GM18907 (cell line): ENCODE measurements around the gene ENG.

Experiments
- ATAC-seq: cut with Tn5 transposase; IDR thresholded peaks from one replicate; pipeline ENCODE4 v1.9.1; 2021; ENCODE audit warnings: mild to moderate bottlenecking, moderate library complexity; ENCODE audit not compliant: unreplicated experiment

Gene ENG

GRCh38 chr9:127815512-127816361 lies 38.7 kb downstream of the ENG start:
- no peak for ATAC-seq

DNA sequence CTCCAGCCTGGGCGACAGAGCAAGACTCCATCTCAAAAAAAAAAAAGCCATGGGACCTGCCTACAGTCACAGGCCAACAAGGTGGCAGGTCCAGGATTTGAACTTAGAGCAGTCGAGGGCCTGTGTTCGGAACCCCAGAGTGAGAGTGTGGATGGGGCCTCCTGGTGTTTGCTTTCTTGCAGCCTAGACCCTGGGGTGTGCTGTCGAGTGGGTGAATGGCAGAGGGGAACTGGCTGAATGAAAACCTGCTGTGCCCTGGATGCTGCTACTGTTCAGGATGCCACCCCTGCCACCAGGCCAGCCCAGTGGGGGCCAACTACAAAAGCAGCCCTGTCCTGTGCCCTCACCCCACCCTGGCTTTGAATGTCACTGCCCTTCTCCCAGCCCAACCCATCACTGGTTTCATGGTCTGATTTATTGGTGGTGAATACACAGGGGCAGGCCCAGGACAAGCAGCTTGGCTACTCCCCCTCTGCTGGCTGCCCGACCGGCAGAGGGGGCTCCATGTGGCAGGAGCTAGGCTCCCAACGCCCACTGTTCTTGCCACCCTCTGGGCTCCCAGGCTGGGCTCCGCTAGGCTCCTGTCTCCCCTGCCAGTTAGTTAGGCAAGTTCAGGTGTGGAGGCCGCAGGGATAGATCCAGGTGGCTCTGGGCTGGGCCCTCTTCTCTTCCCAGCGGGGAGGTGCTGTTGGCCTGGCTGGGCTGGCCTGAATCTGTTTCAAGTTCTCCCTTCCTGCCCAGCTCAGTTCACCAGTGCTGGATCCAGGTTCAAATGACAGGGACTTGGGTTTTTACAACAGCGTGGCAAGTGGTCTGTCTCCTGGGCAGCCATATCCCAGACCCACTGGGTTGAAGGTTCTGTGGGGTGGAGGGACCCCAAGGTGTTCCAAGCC lies 39.6 kb downstream of the ENG start:
- no peak for ATAC-seq

DNA sequence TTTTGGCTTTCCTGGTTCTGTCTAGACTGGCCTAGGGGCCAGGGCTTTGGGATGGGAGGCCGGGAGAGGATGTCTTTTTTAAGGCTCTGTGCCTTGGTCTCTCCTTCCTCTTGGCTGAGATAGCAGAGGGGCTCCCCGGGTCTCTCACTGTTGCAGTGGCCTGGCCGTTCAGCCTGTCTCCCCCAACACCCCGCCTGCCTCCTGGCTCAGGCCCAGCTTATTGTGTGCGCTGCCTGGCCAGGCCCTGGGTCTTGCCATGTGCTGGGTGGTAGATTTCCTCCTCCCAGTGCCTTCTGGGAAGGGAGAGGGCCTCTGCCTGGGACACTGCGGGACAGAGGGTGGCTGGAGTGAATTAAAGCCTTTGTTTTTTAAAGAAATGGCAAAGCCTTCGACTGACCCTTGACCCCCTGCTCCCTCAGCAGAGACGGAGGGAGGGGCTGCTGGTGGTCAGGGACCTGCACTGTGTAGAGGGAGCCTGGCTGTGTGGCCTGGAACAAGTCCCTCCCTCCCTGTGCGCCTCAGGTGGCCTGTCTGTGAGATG lies 40.7 kb downstream of the ENG start:
- ATAC-seq = no peak

- ATAC-seq = no peak
Measured at GRCh38 chr9:127812936-127813675, 41.4 kb downstream of the ENG start.

DNA sequence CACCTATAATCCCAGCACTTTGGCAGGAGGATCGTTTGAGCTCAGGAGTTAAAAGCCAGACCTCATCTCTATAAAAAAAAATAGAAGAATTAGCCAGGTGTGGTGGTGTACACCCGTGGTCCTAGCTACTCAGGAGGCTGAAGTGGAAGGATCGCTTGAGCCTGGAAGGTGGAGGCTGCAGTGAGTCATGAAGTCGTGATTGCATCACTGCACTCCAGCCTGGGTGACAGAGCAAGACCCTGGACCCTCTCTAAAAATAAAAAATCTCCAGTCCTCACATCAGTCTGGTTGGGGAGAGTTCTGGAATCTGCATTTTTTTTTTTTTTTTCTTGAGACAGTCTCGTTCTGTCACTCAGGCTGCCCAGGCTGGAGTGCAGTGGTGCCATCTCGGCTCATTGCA lies 42.4 kb downstream of the ENG start:
- ATAC-seq = no peak

- ATAC-seq = no peak
Measured at GRCh38 chr9:127810378-127811187, 43.9 kb downstream of the ENG start.

DNA sequence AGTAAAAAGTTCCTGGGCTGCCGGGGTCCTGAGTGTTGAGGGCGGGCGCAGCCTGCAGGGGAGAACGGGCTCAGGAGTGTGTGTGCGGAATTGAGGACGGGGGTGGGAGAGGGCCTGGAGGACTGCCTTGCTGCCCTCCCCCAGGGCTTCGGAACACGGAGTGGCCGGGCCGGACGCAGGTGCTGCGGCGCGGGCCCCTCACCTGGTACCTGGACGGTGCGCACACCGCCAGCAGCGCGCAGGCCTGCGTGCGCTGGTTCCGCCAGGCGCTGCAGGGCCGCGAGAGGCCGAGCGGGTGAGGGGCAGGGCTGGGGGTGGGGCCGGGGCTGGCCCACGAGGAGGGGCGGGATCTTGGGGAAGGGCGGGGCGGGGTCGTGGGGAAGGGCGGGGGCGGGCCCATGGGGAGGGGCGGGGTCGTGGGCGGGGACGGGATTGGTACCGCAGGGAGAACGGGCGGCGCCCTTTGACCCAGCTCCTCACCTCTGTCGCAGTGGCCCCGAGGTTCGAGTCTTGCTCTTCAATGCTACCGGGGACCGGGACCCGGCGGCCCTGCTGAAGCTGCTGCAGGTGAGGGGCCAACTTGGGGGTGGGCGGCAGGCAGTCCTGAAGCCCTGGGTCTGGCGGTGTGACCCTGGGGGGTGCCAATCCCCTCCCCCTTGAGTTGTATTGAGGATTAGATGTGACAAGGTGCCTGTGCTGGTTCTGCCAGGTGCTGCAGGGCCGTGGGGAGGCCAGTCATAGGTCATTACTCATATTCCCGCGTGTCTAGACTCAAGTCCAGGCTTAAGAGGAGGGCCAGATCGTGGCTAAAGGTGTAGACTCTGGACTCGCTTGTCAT lies 44.7 kb downstream of the ENG start:
- no peak for ATAC-seq

DNA sequence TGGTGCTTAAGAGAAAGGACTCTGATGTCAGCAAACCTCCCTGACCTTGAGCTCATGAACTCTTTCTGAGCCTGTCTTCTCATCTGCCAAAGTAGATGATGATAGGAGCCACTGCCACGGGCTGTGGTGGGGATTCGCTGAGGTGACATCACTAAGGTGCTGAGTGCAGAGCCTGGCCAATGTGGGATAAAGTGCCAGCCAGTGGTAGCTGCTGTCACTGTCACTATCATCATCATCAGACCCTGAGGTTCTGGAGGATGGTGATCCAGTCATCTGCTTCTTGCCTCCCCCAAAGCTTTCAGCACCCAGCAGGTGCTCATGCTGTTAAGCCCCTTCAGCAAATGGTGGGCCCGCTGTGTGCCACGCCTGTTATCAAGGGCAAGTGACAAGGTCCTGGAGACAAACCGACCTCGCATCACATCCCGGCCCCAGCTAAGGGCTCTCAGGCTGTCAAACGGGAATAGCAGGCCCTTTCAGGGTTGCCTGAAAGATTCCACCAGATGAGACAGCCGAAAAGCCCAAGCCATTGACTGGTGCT lies 45.4 kb downstream of the ENG start:
- no peak for ATAC-seq

DNA sequence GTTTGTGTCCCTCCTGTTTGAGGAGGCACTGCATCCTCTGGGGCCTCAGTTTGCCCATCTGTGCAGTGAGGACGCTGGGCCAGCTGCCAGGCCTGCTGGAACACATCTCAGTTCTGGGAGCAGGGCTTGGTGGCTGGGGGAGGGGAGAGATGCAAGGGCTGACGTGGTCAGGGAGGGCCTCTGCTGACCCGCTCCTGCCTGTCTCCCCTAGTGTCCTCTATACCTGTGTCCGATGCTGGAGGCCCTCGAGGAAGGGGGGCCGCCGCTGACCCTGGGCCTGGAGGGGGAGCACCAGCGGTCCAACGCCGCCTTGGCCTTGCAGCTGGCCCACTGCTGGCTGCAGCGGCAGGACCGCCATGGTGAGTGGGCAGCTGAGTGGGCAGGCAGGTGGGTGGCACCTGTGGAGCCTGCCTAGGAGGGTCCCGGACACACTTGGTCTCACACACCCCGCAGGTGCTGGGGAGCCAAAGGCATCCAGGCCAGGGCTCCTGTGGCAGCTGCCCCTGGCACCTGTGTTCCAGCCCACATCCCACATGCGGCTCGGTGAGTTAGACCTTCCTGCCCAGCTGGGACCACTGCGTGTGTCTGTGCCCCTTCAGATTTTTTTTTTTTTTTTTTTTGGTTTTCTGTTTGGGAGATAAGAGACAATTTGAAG lies 46.0 kb downstream of the ENG start:
- no peak for ATAC-seq

GRCh38 chr9:127806871-127807270 lies 47.6 kb downstream of the ENG start:
- ATAC-seq = no peak

GRCh38 chr9:127805620-127806019 lies 48.8 kb downstream of the ENG start:
- ATAC-seq = no peak

GRCh38 chr9:127803507-127804352 lies 50.7 kb downstream of the ENG start:
- ATAC-seq = no peak

GRCh38 chr9:127802576-127803443 lies 51.6 kb downstream of the ENG start, which contains the start of gene FPGS:
TSS of gene FPGS (plus strand) at chr9:127802882. CDS start at chr9:127802925, 43 bp downstream.
- peak; percentile 68 for ATAC-seq

GRCh38 chr9:127801955-127802575 lies 52.4 kb downstream of the ENG start:
- ATAC-seq = no peak

DNA sequence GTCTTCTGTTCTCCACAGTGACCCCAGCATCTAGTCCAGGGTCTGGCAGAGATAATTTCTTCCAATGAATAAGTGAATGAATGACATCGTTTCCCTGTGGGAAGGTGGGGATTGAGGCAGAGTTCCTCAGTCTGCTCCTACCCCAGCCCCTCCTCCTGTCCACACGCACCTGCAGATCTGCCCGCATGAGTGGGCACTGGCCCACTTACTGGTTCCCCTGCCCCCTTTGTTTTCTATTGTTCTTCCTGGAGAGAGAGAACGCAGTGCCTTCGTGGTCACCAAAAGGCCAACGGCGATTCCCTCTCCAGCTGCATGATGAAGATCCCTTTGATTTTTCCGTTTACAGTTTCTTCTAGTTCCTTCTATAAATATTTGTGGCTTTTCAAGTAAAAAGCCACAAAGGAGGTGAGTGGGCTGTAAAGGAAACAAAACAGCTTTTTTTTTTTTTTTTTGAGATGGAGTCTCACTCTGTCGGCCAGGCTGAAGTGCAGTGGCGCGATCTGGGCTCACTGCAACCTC lies 57.5 kb downstream of the ENG start:
- ATAC-seq = no peak
